CD14-positive monocyte (primary cell): ENCODE measurements around the gene TTC21A. TPM values are rescaled to one million over a fixed set of nuclear protein-coding genes. Genes with fewer than 3 reads are reported as not detected.

Source experiments
- DNase-seq, 3 donors: peaks; one replicate each; pipeline ENCODE4 v3.0.0-alpha.2; 2011 to 2022
- H2AFZ ChIP-seq: 2 replicates; pipeline ENCODE4 v1.6.0; 2012; ENCODE audit warnings: mild to moderate bottlenecking, low read depth, low read length, inconsistent platforms; ENCODE audit not compliant: insufficient read depth, poor library complexity, severe bottlenecking
- H3K27ac ChIP-seq, 2 donors: 1 replicate in 1 of 2; 2 replicates in 1 of 2; pipeline ENCODE4 v1.5.1; 2012 to 2013; ENCODE audit warnings: low read length in 2 of 2, control low read depth in 1 of 2, inconsistent platforms in 1 of 2, low read depth in 1 of 2, mild to moderate bottlenecking in 1 of 2
- H3K27me3 ChIP-seq, 2 donors: one replicate each; pipeline versions ENCODE4 v1.6.0 to v1.6.1; 2011 to 2013; ENCODE audit warnings: low read length in 2 of 2; ENCODE audit not compliant: control insufficient read depth in 2 of 2, insufficient read depth in 2 of 2
- H3K36me3 ChIP-seq, 2 donors: replicated peaks in 1 of 2; 1 replicate in 1 of 2; 2 replicates in 1 of 2; pipeline versions ENCODE4 v1.5.1 to v1.6.1; 2012 to 2013; ENCODE audit warnings: low read length in 2 of 2, control low read depth in 1 of 2, inconsistent platforms in 1 of 2, mild to moderate bottlenecking in 1 of 2; ENCODE audit not compliant: insufficient read depth in 2 of 2, control insufficient read depth in 1 of 2
- H3K4me1 ChIP-seq, 2 donors: 1 replicate in 1 of 2; 2 replicates in 1 of 2; pipeline versions ENCODE4 v1.5.1 to v1.6.1; 2012 to 2013; ENCODE audit warnings: low read length in 2 of 2, control low read depth in 1 of 2, inconsistent platforms in 1 of 2, mild to moderate bottlenecking in 1 of 2, moderate library complexity in 1 of 2; ENCODE audit not compliant: insufficient read depth in 2 of 2, control insufficient read depth in 1 of 2
- H3K4me2 ChIP-seq: replicated peaks from 2 replicates; pipeline ENCODE3; 2012; ENCODE audit warnings: low read length, moderate library complexity, mild to moderate bottlenecking; ENCODE audit not compliant: poor library complexity, severe bottlenecking; ENCODE audit errors: extremely low read depth
- H3K4me3 ChIP-seq, 3 experiments: fragments of 200-600 bp in 1 of 3; sonication (generic) in 1 of 3; replicated peaks in 1 of 3; 1 replicate in 2 of 3; 2 replicates in 1 of 3; pipeline ENCODE4 v1.5.1; 2011 to 2013; ENCODE audit warnings: low read length in 3 of 3, mild to moderate bottlenecking in 3 of 3, control low read depth in 2 of 3, low read depth in 2 of 3, inconsistent platforms in 1 of 3, moderate library complexity in 1 of 3
- H3K79me2 ChIP-seq: 2 replicates; pipeline ENCODE4 v1.6.0; 2012; ENCODE audit warnings: mild to moderate bottlenecking, control low read depth, inconsistent platforms, low read length, moderate library complexity; ENCODE audit not compliant: insufficient read depth
- H3K9ac ChIP-seq: 2 replicates; pipeline ENCODE4 v1.6.0; 2017; ENCODE audit warnings: low read length, mild to moderate bottlenecking; ENCODE audit not compliant: insufficient read depth, poor library complexity, severe bottlenecking
- H3K9me3 ChIP-seq, 2 donors: replicated peaks in 1 of 2; 1 replicate in 1 of 2; 2 replicates in 1 of 2; pipeline versions ENCODE4 v1.5.1 to v1.6.1; 2012 to 2013; ENCODE audit warnings: low read length in 2 of 2, control low read depth in 1 of 2; ENCODE audit not compliant: control insufficient read depth in 1 of 2, insufficient read depth in 1 of 2
- H4K20me1 ChIP-seq: 2 replicates; pipeline ENCODE4 v1.6.0; 2012; ENCODE audit warnings: mild to moderate bottlenecking, low read length, control low read depth, moderate library complexity; ENCODE audit not compliant: insufficient read depth
- H3K27ac Mint-ChIP-seq, 7 donors: one replicate each; pipeline ENCODE4 v1.8.0; 2020; ENCODE audit warnings: mild to moderate bottlenecking in 7 of 7, mixed read lengths in 7 of 7, moderate library complexity in 6 of 7, inconsistent platforms in 2 of 7
- H3K27me3 Mint-ChIP-seq, 3 donors: one replicate each; pipeline ENCODE4 v1.8.0; 2021 to 2022; ENCODE audit warnings: low read depth in 3 of 3, mild to moderate bottlenecking in 3 of 3, mixed read lengths in 3 of 3, moderate library complexity in 3 of 3, inconsistent platforms in 1 of 3
- H3K36me3 Mint-ChIP-seq, 2 donors: one replicate each; pipeline ENCODE4 v1.8.0; 2020; ENCODE audit warnings: mixed read lengths in 2 of 2, inconsistent platforms in 1 of 2, mild to moderate bottlenecking in 1 of 2
- H3K4me1 Mint-ChIP-seq: one replicate; pipeline ENCODE4 v1.8.0; 2020; ENCODE audit warnings: mild to moderate bottlenecking, mixed read lengths
- H3K4me3 Mint-ChIP-seq, 2 donors: one replicate each; pipeline ENCODE4 v1.8.0; 2020; ENCODE audit warnings: mild to moderate bottlenecking in 2 of 2, mixed read lengths in 2 of 2, moderate library complexity in 1 of 2
- H3K9me3 Mint-ChIP-seq, 7 donors: one replicate each; pipeline ENCODE4 v1.8.0; 2020 to 2022; ENCODE audit warnings: mixed read lengths in 7 of 7, mild to moderate bottlenecking in 6 of 7, moderate library complexity in 6 of 7, inconsistent platforms in 2 of 7
- CTCF ChIP-seq: fragments of 200-600 bp; IDR thresholded peaks from one replicate; pipeline ENCODE4 v1.8.0; 2022; ENCODE audit warnings: antibody characterized with exemption, mild to moderate bottlenecking
- WGBS: methylation state at CpG from one replicate; pipeline ENCODE4 v1.1.5; 2013; ENCODE audit warnings: missing lambda C conversion rate; ENCODE audit not compliant: insufficient coverage; 5-methylcytosine and 5-hydroxymethylcytosine counted together
- intact Hi-C, 2 donors: fragments of 100-400 bp; cut with micrococcal nuclease; formaldehyde crosslinking; loops; one replicate each; pipeline versions ENCODE4 v1.15.0 to v1.15.1; 2023
- polyA plus RNA-seq, 3 donors: library from polyadenylated mRNA; depleted of rRNA in 1 of 3; unstranded in 2 of 3; stranded (reverse) in 1 of 3; fragments of 300-500 nt in 2 of 3; fragments of >200 nt in 1 of 3; fragmentation: Illumina TruSeq in 2 of 3; gene quantifications; 1 replicate in 2 of 3; 2 replicates in 1 of 3; pipeline ENCODE4 v1.2.3, GENCODE V29; 2012 to 2021

The TTC21A gene
- polyA plus RNA-seq, 3 donors = 0.67 to 12.9 (median 2.2) TPM

DNA sequence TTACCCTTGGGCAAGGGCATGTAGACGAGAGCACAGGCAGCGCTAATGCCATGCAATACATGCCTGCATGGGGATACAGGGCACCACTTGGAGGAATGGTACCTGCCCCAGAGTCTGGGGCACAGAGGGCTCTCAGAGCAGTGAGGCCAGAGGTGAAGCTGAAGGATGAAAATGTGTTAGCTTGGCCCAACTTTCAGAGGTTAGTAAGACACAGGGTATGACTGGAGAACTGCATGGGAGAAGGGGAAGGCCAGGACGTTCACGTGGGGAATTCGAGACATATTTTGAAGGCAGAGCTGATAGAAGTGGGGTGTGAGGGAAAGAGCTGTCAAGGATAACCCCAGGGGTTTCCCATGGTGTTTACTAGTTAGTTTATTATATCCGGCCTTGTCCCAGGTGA is 26.3 kb downstream of the TTC21A start:
- DNase-seq = peak in 1 of 3 donors; percentile 63
- TF ChIP-seq CTCF = no peak
- WGBS = 79% methylated on average over 6 of the region's 6 CpGs
- Histone ChIP-seq H3K4me2 (no peak overlapping the region), H3K79me2 (no peaks in the 10 kb centered on the region), H3K27ac (no peak overlapping the region), H3K9ac (no peak overlapping the region), H3K4me1 (peaks cover under 1% of the 10 kb centered on the region in 2 donors), H2AFZ (no peak overlapping the region), H3K9me3 (no peaks in the 10 kb centered on the region), H3K27me3 (no peaks in the 10 kb centered on the region), H3K4me3 (no peak overlapping the region), H3K36me3 (no peaks in the 10 kb centered on the region), H4K20me1 (peaks cover 14% of the 10 kb centered on the region)
- intact Hi-C loops = no loop called here
- Mint-ChIP-seq H3K36me3 (peaks cover 14 to 18% of the 10 kb centered on the region in 2 donors), H3K4me1 (peaks cover 7% of the 10 kb centered on the region), H3K27me3 (peaks cover 0 to 2% (median 1%) of the 10 kb centered on the region in 3 donors), H3K9me3 (peaks cover 0 to 2% (median 0%) of the 10 kb centered on the region in 7 donors), H3K27ac (no peak overlapping the region), H3K4me3 (no peak overlapping the region)

DNA sequence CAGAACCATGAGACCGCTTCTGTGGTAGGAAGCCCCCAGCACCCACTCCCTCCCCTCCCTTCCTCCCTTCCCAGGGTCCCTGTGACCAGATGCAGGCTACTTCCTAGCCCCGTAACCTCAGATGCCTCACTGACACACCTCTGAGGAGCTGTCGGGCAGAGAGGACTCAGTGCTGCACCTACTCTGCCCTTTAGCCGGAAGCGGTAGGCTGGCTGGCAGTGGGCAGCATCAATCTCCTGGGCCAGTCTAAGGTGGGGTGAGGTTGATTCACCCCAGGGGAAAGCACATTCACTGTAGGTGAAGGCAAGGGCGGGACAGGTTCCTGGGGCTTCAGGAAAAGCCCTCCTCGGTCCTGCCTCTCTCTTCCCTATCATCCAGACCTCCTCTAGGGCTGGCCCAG is 26.8 kb downstream of the TTC21A start:
- TF ChIP-seq CTCF = no peak
- H3K27me3 ChIP-seq = no peaks in the 10 kb centered on the region
- peaks cover 18% of the 10 kb centered on the region for H4K20me1 ChIP-seq
- no peak for DNase-seq
- peaks cover 16 to 18% of the 10 kb centered on the region in 2 donors for H3K36me3 Mint-ChIP-seq
- no peak overlapping the region for H3K27ac ChIP-seq
- no peaks in the 10 kb centered on the region for H3K79me2 ChIP-seq
- H3K27me3 Mint-ChIP-seq = peaks cover 0 to 2% (median 1%) of the 10 kb centered on the region in 3 donors
- no peak overlapping the region for H3K4me2 ChIP-seq
- peaks cover 11% of the 10 kb centered on the region for H3K4me1 Mint-ChIP-seq
- no peak overlapping the region for H3K9ac ChIP-seq
- WGBS = 60% methylated on average over 1 of the region's 7 CpGs
- H3K27ac Mint-ChIP-seq = peak overlapping the region in 2 of 7 donors; percentile 25 to 54
- H3K4me3 ChIP-seq = no peak overlapping the region
- H3K4me3 Mint-ChIP-seq = no peak overlapping the region
- H3K9me3 ChIP-seq = no peaks in the 10 kb centered on the region
- no peaks in the 10 kb centered on the region for H3K36me3 ChIP-seq
- H3K9me3 Mint-ChIP-seq = peaks cover 0 to 2% (median 0%) of the 10 kb centered on the region in 7 donors
- H2AFZ ChIP-seq = no peak overlapping the region
- intact Hi-C loops = no loop called here
- H3K4me1 ChIP-seq = peaks cover 3 to 5% of the 10 kb centered on the region in 2 donors
